ENCODE measurements around the gene SLC9C1.

SLC9C1 gene

GRCh38 chr3:112134335-112135124, 159.5 kb downstream of the SLC9C1 start:
- Mint-ChIP-seq H3K4me1 (ENCODE audit: low read depth) (peaks cover 77% of the 10 kb centered on the region), H3K27ac (peak overlapping the region; percentile 96), H3K27me3 (no peaks in the 10 kb centered on the region), H3K9me3 (ENCODE audit: low read depth) (no peaks in the 10 kb centered on the region), H3K4me3 (peak overlapping the region; percentile 67), H3K36me3 (peaks cover 2% of the 10 kb centered on the region)

GRCh38 chr3:112133626-112134334, 160.2 kb downstream of the SLC9C1 start:
- no peaks in the 10 kb centered on the region for H3K9me3 Mint-ChIP-seq (ENCODE audit: low read depth)
- H3K27ac Mint-ChIP-seq, result peak overlapping the region; percentile 96
- H3K4me1 Mint-ChIP-seq (ENCODE audit: low read depth), result peaks cover 84% of the 10 kb centered on the region
- H3K27me3 Mint-ChIP-seq, result no peaks in the 10 kb centered on the region
- H3K4me3 Mint-ChIP-seq, result peak overlapping the region; percentile 92
- H3K36me3 Mint-ChIP-seq, result peaks cover 2% of the 10 kb centered on the region

GRCh38 chr3:112132975-112133448, 161.0 kb downstream of the SLC9C1 start, which contains the start of gene GCSAM:
GCSAM (minus strand) TSS chr3:112133248; CDS start chr3:112133120, 128 bp downstream.
- Mint-ChIP-seq H3K27me3 (no peaks in the 10 kb centered on the region), H3K4me1 (ENCODE audit: low read depth) (peaks cover 92% of the 10 kb centered on the region), H3K9me3 (ENCODE audit: low read depth) (no peaks in the 10 kb centered on the region), H3K4me3 (peak within 1 kb of the TSS; percentile 92), H3K36me3 (peaks cover 2% of the 10 kb centered on the region), H3K27ac (peak within 1 kb of the TSS; percentile 96)

GRCh38 chr3:112132554-112132953, 161.5 kb downstream of the SLC9C1 start:
- peak overlapping the region; percentile 96 for H3K27ac Mint-ChIP-seq
- H3K4me1 Mint-ChIP-seq (ENCODE audit: low read depth), result peaks cover 93% of the 10 kb centered on the region
- no peaks in the 10 kb centered on the region for H3K27me3 Mint-ChIP-seq
- H3K36me3 Mint-ChIP-seq, result peaks cover 2% of the 10 kb centered on the region
- peak overlapping the region; percentile 92 for H3K4me3 Mint-ChIP-seq
- H3K9me3 Mint-ChIP-seq (ENCODE audit: low read depth), result no peaks in the 10 kb centered on the region

- no peaks in the 10 kb centered on the region for H3K9me3 Mint-ChIP-seq (ENCODE audit: low read depth)
- H3K27me3 Mint-ChIP-seq, result no peaks in the 10 kb centered on the region
- peaks cover 93% of the 10 kb centered on the region for H3K4me1 Mint-ChIP-seq (ENCODE audit: low read depth)
- H3K27ac Mint-ChIP-seq, result peak overlapping the region; percentile 96
- H3K36me3 Mint-ChIP-seq, result peaks cover 2% of the 10 kb centered on the region
- peak overlapping the region; percentile 92 for H3K4me3 Mint-ChIP-seq
Measured at GRCh38 chr3:112132088-112132487, 161.9 kb downstream of the SLC9C1 start.

GRCh38 chr3:112131111-112131510, 162.9 kb downstream of the SLC9C1 start:
- no peak overlapping the region for H3K4me3 Mint-ChIP-seq
- peaks cover 96% of the 10 kb centered on the region for H3K4me1 Mint-ChIP-seq (ENCODE audit: low read depth)
- H3K27me3 Mint-ChIP-seq, result no peaks in the 10 kb centered on the region
- H3K27ac Mint-ChIP-seq, result peak overlapping the region; percentile 74
- no peaks in the 10 kb centered on the region for H3K9me3 Mint-ChIP-seq (ENCODE audit: low read depth)
- H3K36me3 Mint-ChIP-seq, result peaks cover 2% of the 10 kb centered on the region

GRCh38 chr3:112130638-112130993, 163.4 kb downstream of the SLC9C1 start:
- Mint-ChIP-seq H3K4me1 (ENCODE audit: low read depth) (peaks cover 96% of the 10 kb centered on the region), H3K36me3 (peaks cover 5% of the 10 kb centered on the region), H3K27ac (peak overlapping the region; percentile 52), H3K27me3 (no peaks in the 10 kb centered on the region), H3K9me3 (ENCODE audit: low read depth) (no peaks in the 10 kb centered on the region), H3K4me3 (peak overlapping the region; percentile 11)

- H3K27ac Mint-ChIP-seq, result peak overlapping the region; percentile 52
- peaks cover 5% of the 10 kb centered on the region for H3K36me3 Mint-ChIP-seq
- H3K4me1 Mint-ChIP-seq (ENCODE audit: low read depth), result peaks cover 94% of the 10 kb centered on the region
- no peaks in the 10 kb centered on the region for H3K27me3 Mint-ChIP-seq
- H3K9me3 Mint-ChIP-seq (ENCODE audit: low read depth), result no peaks in the 10 kb centered on the region
- peak overlapping the region; percentile 11 for H3K4me3 Mint-ChIP-seq
Measured at GRCh38 chr3:112129925-112130637, 163.9 kb downstream of the SLC9C1 start.

- H3K27ac Mint-ChIP-seq, result peak overlapping the region; percentile 52
- no peaks in the 10 kb centered on the region for H3K9me3 Mint-ChIP-seq (ENCODE audit: low read depth)
- H3K27me3 Mint-ChIP-seq, result no peaks in the 10 kb centered on the region
- H3K4me1 Mint-ChIP-seq (ENCODE audit: low read depth), result peaks cover 84% of the 10 kb centered on the region
- peaks cover 5% of the 10 kb centered on the region for H3K36me3 Mint-ChIP-seq
- peak overlapping the region; percentile 48 for H3K4me3 Mint-ChIP-seq
Measured at GRCh38 chr3:112128843-112129727, 164.9 kb downstream of the SLC9C1 start.

- peaks cover 7% of the 10 kb centered on the region for H3K36me3 Mint-ChIP-seq
- peaks cover 71% of the 10 kb centered on the region for H3K4me1 Mint-ChIP-seq (ENCODE audit: low read depth)
Measured at GRCh38 chr3:112127522-112128494, 166.2 kb downstream of the SLC9C1 start.

GRCh38 chr3:112126511-112126911, 167.5 kb downstream of the SLC9C1 start:
- Mint-ChIP-seq H3K4me1 (ENCODE audit: low read depth) (peaks cover 65% of the 10 kb centered on the region), H3K27me3 (no peaks in the 10 kb centered on the region), H3K27ac (peak overlapping the region; percentile 52), H3K4me3 (peak overlapping the region; percentile 48), H3K9me3 (ENCODE audit: low read depth) (no peaks in the 10 kb centered on the region), H3K36me3 (peaks cover 7% of the 10 kb centered on the region)

More at GRCh38 chr3:112127522-112128494, 166.2 kb downstream of the SLC9C1 start:
- H3K9me3 Mint-ChIP-seq (ENCODE audit: low read depth), result no peaks in the 10 kb centered on the region
- H3K27ac Mint-ChIP-seq, result peak overlapping the region; percentile 52
- no peaks in the 10 kb centered on the region for H3K27me3 Mint-ChIP-seq
- peak overlapping the region; percentile 48 for H3K4me3 Mint-ChIP-seq

- Mint-ChIP-seq H3K4me1 (ENCODE audit: low read depth) (peaks cover 64% of the 10 kb centered on the region), H3K27me3 (no peaks in the 10 kb centered on the region), H3K4me3 (no peak overlapping the region), H3K9me3 (ENCODE audit: low read depth) (no peaks in the 10 kb centered on the region), H3K27ac (peak overlapping the region; percentile 18), H3K36me3 (peaks cover 5% of the 10 kb centered on the region)
Measured at GRCh38 chr3:112124907-112125607, 169.0 kb downstream of the SLC9C1 start.

- Mint-ChIP-seq H3K9me3 (ENCODE audit: low read depth) (no peaks in the 10 kb centered on the region), H3K27ac (no peak overlapping the region), H3K27me3 (no peaks in the 10 kb centered on the region), H3K36me3 (peaks cover 8% of the 10 kb centered on the region), H3K4me3 (no peak overlapping the region), H3K4me1 (ENCODE audit: low read depth) (peaks cover 62% of the 10 kb centered on the region)
Measured at GRCh38 chr3:112123548-112123947, 170.5 kb downstream of the SLC9C1 start.

Data from activated naive CD8-positive, alpha-beta T cell (primary cell).